Skin epidermis (tissue), 12 donors: ENCODE data around the gene FABP2.
A peak's percentile ranks its signal among the peaks of the same experiment; 100 is the strongest.
"Not testable (repeated sequence)": the region's sequence is repeated elsewhere in the genome, so short reads cannot be mapped to it uniquely, and the experiment has no call there.

Experiments used
- H3K27ac ChIP-seq, 21 experiments: fragments of 200-600 bp; sonication (generic) in 11 of 21; one replicate each; pipeline ENCODE4 v1.5.0; 2020; ENCODE audit warnings: mild to moderate bottlenecking in 3 of 21, inconsistent platforms in 2 of 21, moderate library complexity in 2 of 21
- H3K4me3 ChIP-seq, 7 experiments: fragments of 200-600 bp; sonication (generic) in 2 of 7; one replicate each; pipeline ENCODE4 v1.5.0; 2020; ENCODE audit warnings: inconsistent platforms in 2 of 7, mild to moderate bottlenecking in 2 of 7, moderate library complexity in 1 of 7

Gene FABP2

GRCh38 chr4:119321921-119322687 lies at the start of gene FABP2:
TSS of gene FABP2 (minus strand) at chr4:119322138. CDS start at chr4:119322102, 36 bp downstream.
- Histone ChIP-seq H3K27ac (no peak within 1 kb of the TSS), H3K4me3 (no peak within 1 kb of the TSS)

- not testable (repeated sequence) for H3K4me3 ChIP-seq, H3K27ac ChIP-seq
Observed at GRCh38 chr4:119370951-119371683, 49.2 kb upstream of the FABP2 start.

DNA sequence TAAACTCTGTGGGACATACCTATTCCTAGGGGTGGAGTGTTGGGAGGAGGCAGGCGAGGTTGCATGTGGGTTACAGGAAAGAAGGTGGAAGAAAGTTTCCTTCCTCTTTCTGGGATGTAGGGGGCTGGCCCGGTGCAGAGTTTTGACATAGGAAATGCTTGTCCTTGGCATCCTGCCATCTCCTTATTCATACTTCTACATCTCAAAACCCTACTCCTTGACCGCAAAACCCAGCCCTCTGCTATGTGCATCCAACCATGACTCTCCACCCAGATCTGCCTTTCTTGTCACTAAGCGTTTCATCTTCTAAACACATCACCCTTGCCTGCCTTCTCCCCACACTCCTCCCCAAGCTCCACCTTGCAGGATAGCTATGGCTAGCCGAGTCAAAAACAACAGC lies 48.5 kb upstream of the FABP2 start:
- H3K27ac ChIP-seq, H3K4me3 ChIP-seq: not testable (repeated sequence)

GRCh38 chr4:119366802-119367201 lies 44.9 kb upstream of the FABP2 start:
- H3K27ac ChIP-seq, H3K4me3 ChIP-seq: not testable (repeated sequence)

DNA sequence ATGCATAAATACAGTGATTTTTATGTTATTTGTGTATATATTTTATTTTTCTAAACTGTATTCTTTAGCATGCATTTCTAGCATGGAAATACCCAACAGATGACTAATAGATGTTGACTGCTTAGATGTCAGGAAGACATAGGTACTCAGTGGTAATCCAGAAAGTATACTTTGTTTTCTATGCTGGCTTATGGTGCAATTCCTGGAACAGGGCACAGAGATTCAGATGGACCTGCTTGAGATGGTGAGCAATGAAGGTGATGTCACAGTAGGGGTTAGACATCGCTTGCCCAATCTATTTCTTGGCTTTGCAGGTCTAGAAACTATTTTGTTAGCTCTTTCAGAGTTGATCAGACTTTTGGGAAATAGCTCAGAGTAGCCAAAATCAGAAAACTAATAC lies 42.3 kb upstream of the FABP2 start:
- not testable (repeated sequence) for H3K27ac ChIP-seq, H3K4me3 ChIP-seq

DNA sequence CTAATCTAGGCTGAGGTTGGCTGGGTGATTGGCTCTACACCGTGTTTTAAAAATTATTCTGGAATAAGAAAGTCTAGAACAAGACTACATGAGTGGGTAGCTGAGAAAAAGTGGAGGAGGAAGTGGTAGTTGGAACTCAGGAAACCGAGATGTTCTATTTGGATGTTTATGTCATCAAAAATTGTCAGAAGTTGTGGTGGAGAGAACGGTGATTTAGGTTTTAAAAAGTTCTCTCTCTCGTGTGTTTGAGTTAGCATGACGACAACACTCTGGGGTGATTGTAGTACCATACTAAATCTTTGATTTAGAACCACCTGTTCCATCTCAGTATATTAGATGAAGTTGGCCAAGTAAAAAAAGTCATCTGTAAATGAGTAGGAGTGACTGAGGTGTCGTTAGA lies 41.4 kb upstream of the FABP2 start:
- not testable (repeated sequence) for H3K27ac ChIP-seq

GRCh38 chr4:119362413-119362812 lies 40.5 kb upstream of the FABP2 start:
- not testable (repeated sequence) for H3K27ac ChIP-seq, H3K4me3 ChIP-seq

More for the DNA sequence above, 41.4 kb upstream of the FABP2 start:
- not testable (repeated sequence) for H3K4me3 ChIP-seq

DNA sequence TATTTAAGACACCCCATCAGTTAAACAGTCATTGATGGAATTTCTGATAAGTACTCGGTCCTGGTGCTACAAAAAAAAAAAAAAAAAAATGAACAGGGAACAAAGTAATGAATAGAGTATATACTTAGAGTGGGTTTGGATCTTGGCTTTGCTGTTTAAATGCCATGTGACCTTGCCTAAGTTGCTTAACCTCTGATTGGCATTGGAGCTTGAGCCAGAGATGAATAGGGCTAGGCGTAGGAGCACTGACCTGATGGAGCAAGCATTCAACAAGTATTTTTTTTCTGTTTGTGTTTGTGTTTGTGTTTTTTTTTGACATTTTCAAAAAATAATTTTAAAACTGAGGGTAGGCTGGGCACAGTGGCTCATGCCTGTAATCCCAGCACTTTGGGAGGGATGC lies 37.9 kb upstream of the FABP2 start:
- H3K4me3 ChIP-seq, H3K27ac ChIP-seq: not testable (repeated sequence)

DNA sequence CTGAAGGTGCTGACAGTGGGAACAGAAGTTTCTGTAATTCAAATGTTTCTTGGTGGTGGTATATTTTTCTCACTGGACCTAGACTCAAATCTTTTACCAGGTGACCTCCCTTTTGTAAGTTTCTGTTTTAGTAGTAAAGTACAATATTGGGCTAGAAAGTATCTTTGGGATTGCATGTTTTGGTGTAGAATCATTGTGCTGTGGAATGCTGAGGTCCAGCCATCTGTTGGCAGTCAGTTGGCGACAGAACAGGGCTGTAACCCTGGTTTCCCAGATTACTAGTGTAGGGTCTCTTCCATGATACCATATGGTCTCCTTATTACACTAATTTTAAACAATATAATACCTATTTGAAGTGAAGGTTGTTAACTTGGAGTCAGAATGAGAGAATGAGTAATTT lies 34.9 kb upstream of the FABP2 start:
- not testable (repeated sequence) for H3K27ac ChIP-seq, H3K4me3 ChIP-seq

- not testable (repeated sequence) for H3K4me3 ChIP-seq, H3K27ac ChIP-seq
Observed at GRCh38 chr4:119356041-119356440, 34.1 kb upstream of the FABP2 start.

DNA sequence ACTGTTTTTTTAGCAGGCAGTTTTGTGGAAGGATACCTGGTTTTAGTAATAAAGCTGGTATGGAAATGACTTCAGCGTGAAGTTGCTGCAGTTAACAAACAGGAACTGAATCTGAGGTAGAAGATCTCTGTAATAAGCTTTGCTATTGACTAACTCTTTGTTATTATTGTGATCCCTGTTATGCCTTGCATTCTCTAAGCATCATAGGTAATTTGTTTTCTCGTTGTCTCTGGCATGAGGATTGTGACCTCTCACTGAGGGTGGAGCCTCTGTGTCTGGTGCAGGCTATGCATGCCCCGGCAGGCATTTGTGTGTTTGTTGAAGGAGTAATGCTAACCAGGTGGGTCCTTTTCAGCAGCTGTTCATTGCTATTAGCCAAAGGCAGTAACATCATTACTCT lies 31.4 kb upstream of the FABP2 start:
- not testable (repeated sequence) for H3K27ac ChIP-seq, H3K4me3 ChIP-seq

- H3K4me3 ChIP-seq, H3K27ac ChIP-seq: not testable (repeated sequence)
Observed at GRCh38 chr4:119348169-119348568, 26.2 kb upstream of the FABP2 start.

- not testable (repeated sequence) for H3K4me3 ChIP-seq, H3K27ac ChIP-seq
Observed at GRCh38 chr4:119343293-119343692, 21.4 kb upstream of the FABP2 start.

DNA sequence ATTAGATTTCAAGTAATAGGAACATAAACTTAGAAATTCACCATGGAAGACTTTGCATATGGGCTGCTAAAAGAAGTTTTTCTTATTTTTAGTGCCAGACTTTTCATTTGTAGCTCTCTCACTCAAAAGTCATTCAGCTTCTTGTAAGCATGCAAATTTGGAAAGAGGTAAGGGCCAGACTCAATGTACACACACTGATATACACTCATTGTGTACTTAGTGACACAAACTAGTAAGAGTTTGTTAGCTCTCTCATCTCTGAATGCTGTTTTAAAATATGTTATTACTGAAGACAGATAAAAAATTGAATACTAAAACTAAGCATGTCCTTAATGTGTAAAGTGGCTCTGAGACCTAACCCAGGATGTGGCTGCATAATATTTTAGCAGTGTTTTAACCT lies 18.0 kb upstream of the FABP2 start:
- not testable (repeated sequence) for H3K4me3 ChIP-seq, H3K27ac ChIP-seq

DNA sequence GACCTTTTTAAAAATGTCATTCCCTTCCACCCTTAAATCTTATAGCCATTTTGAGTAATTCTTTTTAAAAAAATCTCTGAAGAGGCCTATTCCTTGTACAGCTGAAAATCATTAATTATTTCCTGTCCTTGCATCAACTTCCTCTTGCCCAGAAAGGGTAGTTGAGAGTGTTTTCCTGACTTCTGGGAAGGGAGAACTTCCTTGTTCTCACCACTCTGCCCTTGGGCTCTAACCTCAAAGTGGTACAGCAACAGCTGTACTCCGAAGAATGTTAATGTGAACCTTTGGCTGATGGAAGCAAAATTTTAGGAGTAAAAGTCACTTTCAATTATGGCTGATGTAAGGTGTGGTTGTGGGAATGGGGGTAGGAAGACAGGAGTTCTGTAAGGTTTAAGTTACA lies 15.1 kb upstream of the FABP2 start:
- no peak overlapping the region for H3K27ac ChIP-seq
- no peak overlapping the region for H3K4me3 ChIP-seq

DNA sequence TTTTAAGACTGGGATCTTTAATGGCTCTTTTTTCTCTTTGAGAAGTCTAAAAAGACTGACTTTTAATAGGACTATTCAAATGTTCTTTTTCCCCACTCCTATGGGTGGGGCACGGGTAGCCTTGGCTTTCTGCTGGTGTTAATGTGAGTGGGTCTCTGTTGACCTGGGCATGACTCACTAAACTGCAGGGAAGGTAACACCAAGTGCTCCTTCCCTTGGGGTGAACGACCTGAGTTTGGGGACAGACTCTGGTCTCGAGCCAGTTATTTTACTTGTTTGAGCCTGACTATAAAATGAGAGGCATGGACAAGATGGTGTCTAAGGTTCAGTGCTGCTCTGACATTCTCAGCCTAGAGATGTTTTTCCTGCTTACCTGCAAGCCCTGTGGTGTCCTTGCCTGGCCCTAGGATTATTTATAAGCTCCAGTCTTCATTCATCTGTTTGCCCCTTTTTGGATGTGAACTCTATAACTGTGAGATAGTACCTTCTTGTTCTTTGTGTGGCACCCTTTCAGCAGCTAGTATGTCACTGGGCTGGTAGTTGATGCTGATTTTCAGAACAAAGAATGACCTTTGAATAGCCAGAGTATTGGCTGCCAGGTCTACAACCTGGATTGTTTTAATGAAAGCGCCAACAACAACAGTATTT lies 14.5 kb upstream of the FABP2 start:
- not testable (repeated sequence) for H3K4me3 ChIP-seq, H3K27ac ChIP-seq

DNA sequence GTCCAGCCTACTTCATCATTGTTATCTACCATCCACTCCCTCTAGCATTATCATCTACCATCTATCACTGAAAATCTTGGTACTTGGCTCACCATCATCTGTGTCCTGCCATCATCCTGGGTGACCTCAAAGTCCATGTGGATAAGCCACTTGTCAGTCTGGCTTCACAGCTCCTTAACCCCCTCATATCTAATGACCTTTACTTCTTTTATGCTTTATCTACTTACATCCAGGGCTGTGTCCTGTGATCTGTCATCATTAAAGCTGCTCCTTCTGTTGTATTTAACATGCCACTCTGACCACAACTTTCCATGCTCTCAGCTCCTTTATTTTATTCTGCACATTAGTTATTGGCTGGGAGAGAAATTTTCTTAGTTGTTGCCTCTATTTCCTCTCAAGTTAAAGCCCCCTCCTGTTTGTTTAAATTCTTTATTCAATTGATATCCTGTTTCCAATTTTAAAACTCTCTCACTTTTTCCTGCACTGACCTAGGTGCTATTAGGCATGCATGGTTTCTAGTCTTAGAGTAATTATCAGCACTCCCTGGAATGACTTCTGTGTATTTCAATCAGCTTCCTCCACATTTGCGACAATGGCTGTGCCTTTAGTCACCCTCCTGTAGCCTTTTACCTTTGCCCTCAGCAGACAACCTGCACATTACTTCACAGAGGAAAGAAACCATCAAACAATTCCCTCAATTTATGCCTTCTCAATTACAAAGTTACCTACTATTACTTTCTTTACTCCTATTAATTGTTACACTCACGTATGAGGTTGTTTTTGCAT lies 8.1 kb upstream of the FABP2 start:
- Histone ChIP-seq H3K4me3 (no peak overlapping the region), H3K27ac (no peak overlapping the region)

- Histone ChIP-seq H3K27ac (no peak overlapping the region), H3K4me3 (no peak overlapping the region)
Observed at GRCh38 chr4:119328695-119329094, 6.8 kb upstream of the FABP2 start.

DNA sequence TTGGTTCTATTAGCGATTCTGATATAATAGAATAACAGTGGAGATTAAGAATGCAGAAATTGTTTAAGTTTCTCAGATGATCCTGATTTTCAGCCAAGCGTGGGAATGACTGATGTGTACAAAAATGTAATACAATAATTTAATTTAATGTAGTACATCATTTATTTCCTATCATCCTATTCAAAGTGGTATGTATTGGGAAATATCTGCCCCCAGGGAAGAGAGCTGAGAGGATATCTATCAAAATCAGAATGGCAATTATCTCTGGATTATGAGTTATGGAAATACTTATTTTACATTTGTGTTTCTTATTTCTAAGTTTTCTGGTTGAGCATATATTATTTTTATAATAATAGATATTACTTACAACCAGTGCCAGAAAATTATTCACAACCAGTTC lies 3.9 kb downstream of the FABP2 start:
- H3K4me3 ChIP-seq, result no peak overlapping the region
- no peak overlapping the region for H3K27ac ChIP-seq

- Histone ChIP-seq H3K4me3 (no peak overlapping the region), H3K27ac (peak overlapping the region in 1 of 21 experiments; percentile 38)
Observed at GRCh38 chr4:119315036-119315435, 6.9 kb downstream of the FABP2 start.
